Peyer's patch (tissue), 4 donors: Measurements from ENCODE around the gene TMEM121B.

Experiments
- POLR2A ChIP-seq, 2 donors: fragments of 450-650 bp; IDR thresholded peaks; one replicate each; pipeline ENCODE4 v1.5.1; 2017; ENCODE audit warnings: antibody characterized with exemption in 2 of 2, mild to moderate bottlenecking in 2 of 2, moderate library complexity in 2 of 2
- TF ChIP-seq, protein P1 (sequence below), 6 experiments: fragments of 450-650 bp in 4 of 6; fragments of 200-600 bp in 2 of 6; sonication (generic) in 1 of 6; IDR thresholded peaks; one replicate each; pipeline ENCODE4 v1.5.1; 2017 to 2019; ENCODE audit warnings: antibody characterized with exemption in 6 of 6, mild to moderate bottlenecking in 3 of 6, moderate library complexity in 1 of 6

DNA sequence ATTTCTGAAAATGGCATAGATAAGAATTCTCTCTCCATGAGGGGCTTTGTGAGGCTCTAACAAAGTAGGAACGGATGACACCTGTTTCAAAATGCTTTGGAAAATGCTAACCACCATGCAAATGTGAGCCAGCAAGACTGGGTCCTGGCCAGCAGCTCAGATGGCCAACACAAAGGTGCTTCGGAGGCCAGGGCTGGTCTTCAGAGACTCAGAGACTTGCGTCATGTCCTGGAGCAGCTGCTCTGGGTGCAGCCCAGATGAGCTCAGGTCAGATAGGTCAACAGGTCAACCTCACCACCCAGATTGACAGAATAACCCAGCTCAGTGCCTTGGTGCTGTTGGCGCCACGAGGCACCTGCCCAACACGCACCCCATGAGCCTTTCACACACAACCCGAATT lies 12.0 kb upstream of the TMEM121B start:
- TF ChIP-seq, protein P1, sequence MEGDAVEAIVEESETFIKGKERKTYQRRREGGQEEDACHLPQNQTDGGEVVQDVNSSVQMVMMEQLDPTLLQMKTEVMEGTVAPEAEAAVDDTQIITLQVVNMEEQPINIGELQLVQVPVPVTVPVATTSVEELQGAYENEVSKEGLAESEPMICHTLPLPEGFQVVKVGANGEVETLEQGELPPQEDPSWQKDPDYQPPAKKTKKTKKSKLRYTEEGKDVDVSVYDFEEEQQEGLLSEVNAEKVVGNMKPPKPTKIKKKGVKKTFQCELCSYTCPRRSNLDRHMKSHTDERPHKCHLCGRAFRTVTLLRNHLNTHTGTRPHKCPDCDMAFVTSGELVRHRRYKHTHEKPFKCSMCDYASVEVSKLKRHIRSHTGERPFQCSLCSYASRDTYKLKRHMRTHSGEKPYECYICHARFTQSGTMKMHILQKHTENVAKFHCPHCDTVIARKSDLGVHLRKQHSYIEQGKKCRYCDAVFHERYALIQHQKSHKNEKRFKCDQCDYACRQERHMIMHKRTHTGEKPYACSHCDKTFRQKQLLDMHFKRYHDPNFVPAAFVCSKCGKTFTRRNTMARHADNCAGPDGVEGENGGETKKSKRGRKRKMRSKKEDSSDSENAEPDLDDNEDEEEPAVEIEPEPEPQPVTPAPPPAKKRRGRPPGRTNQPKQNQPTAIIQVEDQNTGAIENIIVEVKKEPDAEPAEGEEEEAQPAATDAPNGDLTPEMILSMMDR (IDR thresholded peaks at IDR 0.05), result no peak
- TF ChIP-seq POLR2A (IDR thresholded peaks at IDR 0.05), result no peak
